ENCODE data around the gene ZNF618.
A peak's percentile ranks its signal among the peaks of the same experiment; 100 is the strongest.

Gene ZNF618

DNA sequence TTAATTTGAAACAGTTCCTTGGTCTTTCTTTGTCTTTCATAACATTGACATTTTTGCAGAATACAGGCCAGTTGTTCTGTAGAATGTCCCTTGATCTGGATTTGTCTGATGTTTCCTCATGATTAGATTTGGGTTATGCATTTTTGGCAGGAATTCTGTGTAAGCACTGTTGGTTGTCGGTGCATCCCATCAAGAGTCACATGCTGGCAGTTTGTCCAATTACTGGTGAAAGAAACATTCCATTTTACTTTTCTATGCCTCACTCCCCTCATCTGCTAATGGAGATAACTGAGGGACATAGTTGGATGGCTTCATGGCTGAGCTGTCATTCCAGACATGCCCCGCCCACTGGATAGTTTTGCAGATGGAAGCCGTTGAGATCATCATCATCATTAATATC is 7.6 kb upstream of the ZNF618 start:
- H3K9me3 ChIP-seq (ENCODE audit: control insufficient read depth, low read depth, low read length): no peaks in the 10 kb centered on the region
- no peaks in the 10 kb centered on the region for H3K36me3 ChIP-seq (ENCODE audit: control insufficient read depth, low read depth, low read length)
- H3K4me3 ChIP-seq (ENCODE audit: low read length): no peak overlapping the region
- no peak overlapping the region for H3K27ac ChIP-seq (ENCODE audit: low read length)
- H3K4me1 ChIP-seq (ENCODE audit: control insufficient read depth, low read depth, low read length): peaks cover 5% of the 10 kb centered on the region
- H3K27me3 ChIP-seq (ENCODE audit: control insufficient read depth, insufficient read depth, low read length): peaks cover 4% of the 10 kb centered on the region
- no peak overlapping the region for H3K9ac ChIP-seq (ENCODE audit: low read length)

DNA sequence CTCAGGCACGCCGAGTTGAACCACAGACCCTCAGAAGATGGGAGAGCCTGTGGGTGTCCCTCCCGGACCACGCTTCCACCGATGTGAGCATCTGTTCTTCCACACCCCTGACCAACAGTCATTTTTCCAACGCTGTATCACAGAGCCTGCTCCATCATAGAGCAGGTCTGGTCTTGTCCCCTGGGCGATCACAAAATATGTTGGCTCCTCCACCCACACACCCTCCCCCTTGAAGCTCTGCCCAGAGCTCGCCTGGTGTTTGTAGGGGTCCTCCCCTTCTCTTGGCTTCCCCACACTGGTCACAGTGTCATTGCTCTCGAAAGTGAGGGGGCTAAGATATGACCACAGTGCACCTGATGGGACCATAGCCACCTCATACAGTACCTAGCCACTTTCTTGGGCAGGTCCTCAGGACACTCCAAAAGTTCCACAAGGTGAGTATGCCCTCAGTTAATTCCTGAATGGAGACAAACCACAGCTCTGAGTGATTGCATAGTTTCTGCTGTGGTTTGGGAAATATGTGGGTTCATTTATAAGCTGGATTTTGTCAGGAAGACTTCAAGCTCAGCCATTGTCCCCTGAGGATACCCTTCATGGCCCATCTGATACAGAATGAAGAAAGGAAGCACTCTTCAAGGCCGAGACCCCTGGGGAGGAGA is 3.5 kb upstream of the ZNF618 start:
- Histone ChIP-seq H3K27ac (ENCODE audit: low read length) (no peak overlapping the region), H3K4me1 (ENCODE audit: control insufficient read depth, low read depth, low read length) (peaks cover 12% of the 10 kb centered on the region), H3K9ac (ENCODE audit: low read length) (no peak overlapping the region), H3K36me3 (ENCODE audit: control insufficient read depth, low read depth, low read length) (no peaks in the 10 kb centered on the region), H3K4me3 (ENCODE audit: low read length) (no peak overlapping the region), H3K27me3 (ENCODE audit: control insufficient read depth, insufficient read depth, low read length) (peaks cover 11% of the 10 kb centered on the region), H3K9me3 (ENCODE audit: control insufficient read depth, low read depth, low read length) (no peaks in the 10 kb centered on the region)

DNA sequence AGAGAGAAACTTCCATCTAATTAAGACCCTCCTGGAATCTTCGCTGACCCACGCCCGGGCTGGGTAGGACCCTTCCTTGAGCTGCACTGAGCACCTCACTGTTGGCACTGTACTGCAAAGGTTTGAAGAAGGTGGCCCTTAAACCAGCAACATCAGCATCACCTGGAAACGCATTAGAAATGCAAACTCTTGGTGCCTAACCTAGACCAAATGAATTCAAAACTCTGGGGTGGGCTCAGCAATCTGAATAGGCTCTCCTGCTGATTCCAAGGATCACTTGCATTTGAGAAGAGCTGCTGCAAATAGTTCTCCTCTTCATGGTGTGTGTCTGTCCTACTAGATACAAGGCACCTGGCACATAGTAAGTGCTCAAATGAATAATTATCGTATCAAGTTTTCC is 2.7 kb upstream of the ZNF618 start:
- Histone ChIP-seq H3K27ac (ENCODE audit: low read length) (no peak overlapping the region), H3K9ac (ENCODE audit: low read length) (no peak overlapping the region), H3K4me1 (ENCODE audit: control insufficient read depth, low read depth, low read length) (peaks cover 12% of the 10 kb centered on the region), H3K27me3 (ENCODE audit: control insufficient read depth, insufficient read depth, low read length) (peaks cover 11% of the 10 kb centered on the region), H3K36me3 (ENCODE audit: control insufficient read depth, low read depth, low read length) (no peaks in the 10 kb centered on the region), H3K9me3 (ENCODE audit: control insufficient read depth, low read depth, low read length) (no peaks in the 10 kb centered on the region), H3K4me3 (ENCODE audit: low read length) (no peak overlapping the region)

DNA sequence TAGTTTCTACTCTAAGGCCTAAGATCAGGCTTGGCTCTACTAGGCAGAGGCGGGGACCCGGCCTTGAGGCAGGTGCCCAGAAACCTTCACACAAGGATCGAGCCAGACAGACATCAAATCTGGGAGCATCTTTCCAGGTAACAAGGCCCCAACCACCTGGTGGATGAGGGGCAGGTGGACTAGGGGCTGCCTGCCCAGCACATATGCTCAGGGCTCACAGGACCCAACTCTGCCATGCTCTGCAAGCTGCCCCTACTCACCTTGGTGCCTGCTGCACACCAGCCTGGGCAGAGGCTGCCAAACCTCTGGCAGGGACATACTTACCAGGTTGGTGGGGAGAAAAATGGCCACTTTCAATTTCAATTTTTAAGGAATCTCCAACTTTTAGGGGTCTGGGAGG is 2.2 kb upstream of the ZNF618 start:
- peaks cover 12% of the 10 kb centered on the region for H3K4me1 ChIP-seq (ENCODE audit: control insufficient read depth, low read depth, low read length)
- no peak overlapping the region for H3K4me3 ChIP-seq (ENCODE audit: low read length)
- H3K36me3 ChIP-seq (ENCODE audit: control insufficient read depth, low read depth, low read length): no peaks in the 10 kb centered on the region
- H3K27me3 ChIP-seq (ENCODE audit: control insufficient read depth, insufficient read depth, low read length): peaks cover 11% of the 10 kb centered on the region
- H3K9ac ChIP-seq (ENCODE audit: low read length): no peak overlapping the region
- no peaks in the 10 kb centered on the region for H3K9me3 ChIP-seq (ENCODE audit: control insufficient read depth, low read depth, low read length)
- no peak overlapping the region for H3K27ac ChIP-seq (ENCODE audit: low read length)

DNA sequence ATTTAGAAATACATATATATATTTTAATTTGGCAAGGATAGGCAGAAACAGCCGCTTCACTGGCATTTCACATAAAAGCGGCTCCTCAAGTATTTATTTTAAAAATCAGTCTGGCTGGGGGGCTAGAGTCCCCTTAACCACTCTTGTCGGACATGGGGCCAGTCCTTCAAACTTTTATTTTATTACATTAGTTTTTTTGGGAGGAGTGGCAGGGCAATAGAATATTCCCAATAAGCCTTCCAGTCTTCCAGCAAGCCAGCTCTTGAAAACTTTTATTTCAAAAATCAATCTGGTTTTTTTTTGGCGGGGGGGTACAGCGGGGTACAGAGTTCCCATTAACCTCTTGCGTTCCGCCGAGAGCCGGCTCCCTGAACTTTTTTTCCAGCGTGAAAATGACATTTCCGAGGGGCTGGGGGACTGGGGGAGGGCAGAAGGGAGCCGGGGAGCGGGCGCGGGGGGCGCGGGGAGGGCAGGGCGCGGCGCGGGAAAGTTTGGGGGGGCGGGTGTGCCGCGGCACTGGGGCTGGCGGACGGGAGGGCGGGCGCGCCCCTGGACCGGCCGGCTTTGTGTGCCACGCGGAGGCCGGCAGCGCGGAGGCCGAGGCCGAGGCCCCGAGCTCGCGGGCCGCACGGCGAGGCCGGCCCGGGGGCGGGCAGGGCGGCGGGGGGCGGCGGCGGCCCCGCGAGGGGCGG is 504 bp upstream of the ZNF618 start:
- Histone ChIP-seq H3K9me3 (ENCODE audit: control insufficient read depth, low read depth, low read length) (no peaks in the 10 kb centered on the region), H3K27me3 (ENCODE audit: control insufficient read depth, insufficient read depth, low read length) (peaks cover 11% of the 10 kb centered on the region), H3K9ac (ENCODE audit: low read length) (no peak overlapping the region), H3K27ac (ENCODE audit: low read length) (no peak overlapping the region), H3K4me3 (ENCODE audit: low read length) (peak overlapping the region; percentile 34), H3K36me3 (ENCODE audit: control insufficient read depth, low read depth, low read length) (no peaks in the 10 kb centered on the region), H3K4me1 (ENCODE audit: control insufficient read depth, low read depth, low read length) (peaks cover 12% of the 10 kb centered on the region)

DNA sequence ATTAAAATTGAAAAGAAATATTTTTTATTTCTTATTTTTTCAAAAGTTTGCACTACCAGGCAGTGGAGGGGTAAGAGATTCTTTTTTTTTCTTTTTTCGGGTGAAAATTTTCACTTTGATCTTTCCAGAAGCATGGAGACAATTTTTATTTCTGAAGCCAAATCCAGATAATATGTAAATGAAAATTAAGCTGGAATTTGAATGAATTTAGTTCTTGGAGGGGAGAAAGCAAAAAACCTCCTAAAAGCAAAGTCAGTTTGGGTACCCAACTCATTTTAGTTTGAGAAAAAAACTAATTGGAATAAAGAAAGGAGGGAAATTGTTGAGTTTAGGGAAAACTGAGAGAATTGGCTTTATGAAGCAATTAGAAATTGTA is 872 bp downstream of the ZNF618 start:
- Histone ChIP-seq H3K9me3 (ENCODE audit: control insufficient read depth, low read depth, low read length) (no peaks in the 10 kb centered on the region), H3K27ac (ENCODE audit: low read length) (peak overlapping the region; percentile 50), H3K9ac (ENCODE audit: low read length) (peak overlapping the region; percentile 93), H3K36me3 (ENCODE audit: control insufficient read depth, low read depth, low read length) (no peaks in the 10 kb centered on the region), H3K4me3 (ENCODE audit: low read length) (peak overlapping the region; percentile 88), H3K4me1 (ENCODE audit: control insufficient read depth, low read depth, low read length) (peaks cover 12% of the 10 kb centered on the region), H3K27me3 (ENCODE audit: control insufficient read depth, insufficient read depth, low read length) (peaks cover 11% of the 10 kb centered on the region)

DNA sequence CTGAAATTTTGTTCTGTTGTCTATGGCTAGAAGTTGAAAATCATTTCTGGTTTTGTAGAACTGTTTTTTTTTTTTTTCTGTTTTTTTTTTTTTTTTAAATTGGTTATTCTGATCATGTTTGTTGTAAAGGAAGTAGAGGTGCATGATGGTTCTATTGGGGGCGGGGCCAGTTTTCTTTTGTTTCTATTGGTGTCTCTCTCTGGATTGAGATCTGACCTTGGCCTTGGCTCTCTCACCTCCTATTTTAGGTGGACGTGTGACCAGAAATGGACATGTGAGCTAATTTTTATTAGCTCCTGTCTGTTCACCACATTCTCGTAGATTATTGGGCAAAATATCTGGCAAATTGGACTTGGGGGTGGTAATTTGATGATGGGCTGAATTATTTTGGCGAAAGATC is 3.2 kb downstream of the ZNF618 start:
- no peak overlapping the region for H3K4me3 ChIP-seq (ENCODE audit: low read length)
- peaks cover 7% of the 10 kb centered on the region for H3K27me3 ChIP-seq (ENCODE audit: control insufficient read depth, insufficient read depth, low read length)
- H3K9ac ChIP-seq (ENCODE audit: low read length): no peak overlapping the region
- H3K27ac ChIP-seq (ENCODE audit: low read length): no peak overlapping the region
- no peaks in the 10 kb centered on the region for H3K36me3 ChIP-seq (ENCODE audit: control insufficient read depth, low read depth, low read length)
- H3K9me3 ChIP-seq (ENCODE audit: control insufficient read depth, low read depth, low read length): no peaks in the 10 kb centered on the region
- H3K4me1 ChIP-seq (ENCODE audit: control insufficient read depth, low read depth, low read length): peaks cover 5% of the 10 kb centered on the region

DNA sequence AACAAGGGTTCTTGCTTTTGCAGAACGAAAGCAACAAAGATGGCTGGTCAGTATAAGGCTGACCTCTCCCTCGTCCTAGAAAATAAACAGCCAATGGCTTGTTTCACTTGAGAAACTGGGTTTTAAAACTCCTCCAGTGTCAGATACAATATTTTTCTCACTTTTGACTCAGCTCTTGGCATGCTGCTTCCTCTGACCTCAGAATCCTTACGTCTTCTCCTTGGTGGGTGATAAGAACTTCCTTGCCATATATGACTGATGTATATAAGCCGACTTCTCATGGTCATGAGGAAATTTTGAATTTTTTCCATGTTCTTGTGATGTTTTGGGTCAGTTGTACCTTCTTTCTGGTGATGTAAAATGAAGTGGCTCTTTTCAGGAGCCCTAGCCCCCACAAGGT is 3.8 kb downstream of the ZNF618 start:
- H3K9ac ChIP-seq (ENCODE audit: low read length): no peak overlapping the region
- H3K27me3 ChIP-seq (ENCODE audit: control insufficient read depth, insufficient read depth, low read length): peaks cover 7% of the 10 kb centered on the region
- H3K27ac ChIP-seq (ENCODE audit: low read length): no peak overlapping the region
- peaks cover 10% of the 10 kb centered on the region for H3K4me1 ChIP-seq (ENCODE audit: control insufficient read depth, low read depth, low read length)
- no peaks in the 10 kb centered on the region for H3K36me3 ChIP-seq (ENCODE audit: control insufficient read depth, low read depth, low read length)
- no peaks in the 10 kb centered on the region for H3K9me3 ChIP-seq (ENCODE audit: control insufficient read depth, low read depth, low read length)
- H3K4me3 ChIP-seq (ENCODE audit: low read length): no peak overlapping the region

DNA sequence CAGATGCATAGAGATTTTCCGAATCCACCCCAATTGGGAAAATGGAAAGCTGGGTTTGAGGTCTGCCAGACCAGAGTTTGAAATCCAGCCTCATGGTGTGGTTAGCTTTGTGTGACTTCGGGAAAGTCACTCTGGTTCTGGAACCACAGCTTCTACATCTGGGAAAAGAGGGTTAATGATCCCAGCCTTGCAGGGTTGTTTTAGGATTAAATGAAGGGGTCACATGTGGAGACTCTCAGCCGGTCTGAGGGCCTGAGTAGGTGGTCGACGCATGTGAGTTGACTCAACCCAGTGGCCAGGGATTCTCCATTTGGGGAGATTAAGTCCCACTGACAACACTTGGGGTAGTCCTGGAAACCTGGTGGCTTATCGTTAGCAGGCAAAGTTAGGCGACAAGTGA is 6.1 kb downstream of the ZNF618 start:
- Histone ChIP-seq H3K9ac (ENCODE audit: low read length) (no peak overlapping the region), H3K9me3 (ENCODE audit: control insufficient read depth, low read depth, low read length) (no peaks in the 10 kb centered on the region), H3K4me3 (ENCODE audit: low read length) (no peak overlapping the region), H3K4me1 (ENCODE audit: control insufficient read depth, low read depth, low read length) (peaks cover 19% of the 10 kb centered on the region), H3K27ac (ENCODE audit: low read length) (no peak overlapping the region), H3K36me3 (ENCODE audit: control insufficient read depth, low read depth, low read length) (no peaks in the 10 kb centered on the region), H3K27me3 (ENCODE audit: control insufficient read depth, insufficient read depth, low read length) (no peaks in the 10 kb centered on the region)

DNA sequence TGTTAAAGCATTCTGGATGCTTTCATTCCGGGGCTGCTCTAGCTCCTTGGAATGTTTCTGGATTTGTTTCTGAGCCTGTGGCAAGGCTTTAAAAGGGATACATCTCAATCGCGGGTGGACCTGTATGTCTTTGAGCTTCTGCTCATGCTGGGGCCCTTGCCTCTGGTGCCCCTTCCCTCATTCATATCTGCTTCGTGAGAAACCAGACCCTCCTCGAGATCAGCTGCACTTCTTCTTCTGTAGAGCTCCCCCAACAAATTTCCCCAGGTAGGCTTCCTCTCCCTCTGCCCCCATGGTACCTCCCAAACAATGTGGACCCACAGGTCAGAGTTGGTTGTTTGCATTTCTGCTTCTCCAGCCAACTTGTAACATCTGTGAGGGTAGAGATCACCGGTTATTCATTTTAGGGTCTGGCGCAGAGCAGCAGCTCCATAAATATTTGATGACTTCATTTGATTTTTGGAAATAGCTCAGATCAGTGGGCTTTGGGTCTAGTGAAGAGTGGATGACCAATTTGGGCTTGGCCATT is 6.6 kb downstream of the ZNF618 start:
- H3K27me3 ChIP-seq (ENCODE audit: control insufficient read depth, insufficient read depth, low read length): no peaks in the 10 kb centered on the region

DNA sequence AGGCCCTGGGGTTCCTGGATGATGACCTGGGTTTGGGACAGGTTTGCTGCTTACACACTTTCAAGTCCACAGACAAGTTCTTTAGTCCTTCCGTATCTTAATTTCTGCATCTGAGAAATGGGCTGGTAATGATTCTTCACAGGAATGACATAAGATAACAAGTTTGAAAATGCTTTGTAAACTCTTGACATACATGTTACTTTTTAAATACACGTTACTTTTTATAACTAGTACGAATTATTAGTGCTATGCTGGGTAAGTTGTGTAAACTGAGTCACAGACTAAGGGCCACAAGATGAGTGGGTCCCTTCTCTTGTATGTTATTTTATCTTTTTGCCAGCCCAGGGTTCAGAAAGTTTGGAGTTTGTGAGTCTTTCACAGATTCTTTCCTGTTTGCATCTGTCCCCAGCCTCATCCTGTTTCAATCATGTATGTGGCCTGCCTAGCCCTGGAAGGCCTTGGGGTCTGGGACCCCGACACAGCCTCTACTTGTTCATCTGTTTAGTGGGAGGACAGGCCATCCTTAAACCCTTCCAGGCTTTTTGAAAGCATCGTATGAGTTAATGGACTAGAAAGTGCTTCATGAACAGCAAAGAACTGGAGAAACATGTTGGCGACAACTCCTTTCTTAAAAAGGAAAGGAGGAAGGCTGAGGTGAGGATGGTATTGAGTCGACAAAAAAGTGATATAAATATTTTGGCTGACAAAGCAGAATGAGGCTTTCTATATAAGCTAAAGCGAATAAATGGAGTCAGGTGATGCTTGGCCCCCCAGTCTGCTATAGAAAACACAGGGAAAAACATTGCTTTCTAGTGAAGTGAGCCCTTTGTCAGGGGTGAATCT is 9.3 kb downstream of the ZNF618 start:
- Histone ChIP-seq H3K27ac (ENCODE audit: low read length) (no peak overlapping the region), H3K9me3 (ENCODE audit: control insufficient read depth, low read depth, low read length) (no peaks in the 10 kb centered on the region), H3K27me3 (ENCODE audit: control insufficient read depth, insufficient read depth, low read length) (no peaks in the 10 kb centered on the region), H3K9ac (ENCODE audit: low read length) (no peak overlapping the region), H3K36me3 (ENCODE audit: control insufficient read depth, low read depth, low read length) (no peaks in the 10 kb centered on the region), H3K4me3 (ENCODE audit: low read length) (no peak overlapping the region), H3K4me1 (ENCODE audit: control insufficient read depth, low read depth, low read length) (peaks cover 20% of the 10 kb centered on the region)

More for the DNA sequence above, 6.6 kb downstream of the ZNF618 start:
- peaks cover 20% of the 10 kb centered on the region for H3K4me1 ChIP-seq (ENCODE audit: control insufficient read depth, low read depth, low read length)
- no peak overlapping the region for H3K4me3 ChIP-seq (ENCODE audit: low read length)
- H3K36me3 ChIP-seq (ENCODE audit: control insufficient read depth, low read depth, low read length): no peaks in the 10 kb centered on the region
- no peak overlapping the region for H3K27ac ChIP-seq (ENCODE audit: low read length)
- no peaks in the 10 kb centered on the region for H3K9me3 ChIP-seq (ENCODE audit: control insufficient read depth, low read depth, low read length)
- H3K9ac ChIP-seq (ENCODE audit: low read length): no peak overlapping the region

All from iPS-18a (cell line).